ENCODE data around the gene EYS. TPM values are rescaled to one million over a fixed set of nuclear protein-coding genes. Genes with fewer than 3 reads are reported as not detected.
"Not testable (repeated sequence)": the region's sequence is repeated elsewhere in the genome, so short reads cannot be mapped to it uniquely, and the experiment has no call there.

EYS gene
- total RNA-seq, 6 experiments from 2014 or later, result 0.18 TPM; not detected in 5

DNA sequence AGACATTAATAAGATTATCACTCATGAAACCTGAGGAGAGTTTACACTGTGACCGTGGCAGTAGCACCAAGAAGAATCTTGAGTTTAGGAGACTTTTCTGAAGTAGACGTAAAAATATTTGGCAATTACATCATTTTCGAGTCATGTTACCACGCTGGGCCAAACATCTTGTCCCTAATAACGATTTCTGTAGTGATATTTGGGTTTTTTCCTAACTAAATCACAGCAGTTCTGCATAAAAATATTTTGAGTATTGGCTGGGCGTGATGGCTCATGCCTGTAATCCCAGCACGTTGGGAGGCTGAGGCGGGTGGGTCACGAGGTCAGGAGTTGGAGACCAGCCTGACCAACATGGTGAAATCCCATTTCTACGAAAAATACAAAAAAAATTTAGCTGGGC is 1809.1 kb downstream of the EYS start:
- no peak for DNase-seq
- Mint-ChIP-seq H3K4me1 (ENCODE audit: low read depth) (peaks cover 25% of the 10 kb centered on the region), H3K27ac (peak overlapping the region; percentile 30; the same call in 1 of the 2 replicates), H3K27me3 (ENCODE audit: insufficient read depth) (peaks cover 5% of the 10 kb centered on the region), H3K36me3 (ENCODE audit: low read depth) (no peaks in the 10 kb centered on the region), H3K9me3 (no peaks in the 10 kb centered on the region), H3K4me3 (no peak overlapping the region)
- TF ChIP-seq, protein P1, sequence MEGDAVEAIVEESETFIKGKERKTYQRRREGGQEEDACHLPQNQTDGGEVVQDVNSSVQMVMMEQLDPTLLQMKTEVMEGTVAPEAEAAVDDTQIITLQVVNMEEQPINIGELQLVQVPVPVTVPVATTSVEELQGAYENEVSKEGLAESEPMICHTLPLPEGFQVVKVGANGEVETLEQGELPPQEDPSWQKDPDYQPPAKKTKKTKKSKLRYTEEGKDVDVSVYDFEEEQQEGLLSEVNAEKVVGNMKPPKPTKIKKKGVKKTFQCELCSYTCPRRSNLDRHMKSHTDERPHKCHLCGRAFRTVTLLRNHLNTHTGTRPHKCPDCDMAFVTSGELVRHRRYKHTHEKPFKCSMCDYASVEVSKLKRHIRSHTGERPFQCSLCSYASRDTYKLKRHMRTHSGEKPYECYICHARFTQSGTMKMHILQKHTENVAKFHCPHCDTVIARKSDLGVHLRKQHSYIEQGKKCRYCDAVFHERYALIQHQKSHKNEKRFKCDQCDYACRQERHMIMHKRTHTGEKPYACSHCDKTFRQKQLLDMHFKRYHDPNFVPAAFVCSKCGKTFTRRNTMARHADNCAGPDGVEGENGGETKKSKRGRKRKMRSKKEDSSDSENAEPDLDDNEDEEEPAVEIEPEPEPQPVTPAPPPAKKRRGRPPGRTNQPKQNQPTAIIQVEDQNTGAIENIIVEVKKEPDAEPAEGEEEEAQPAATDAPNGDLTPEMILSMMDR (IDR thresholded peaks at IDR 0.05), result no peak

DNA sequence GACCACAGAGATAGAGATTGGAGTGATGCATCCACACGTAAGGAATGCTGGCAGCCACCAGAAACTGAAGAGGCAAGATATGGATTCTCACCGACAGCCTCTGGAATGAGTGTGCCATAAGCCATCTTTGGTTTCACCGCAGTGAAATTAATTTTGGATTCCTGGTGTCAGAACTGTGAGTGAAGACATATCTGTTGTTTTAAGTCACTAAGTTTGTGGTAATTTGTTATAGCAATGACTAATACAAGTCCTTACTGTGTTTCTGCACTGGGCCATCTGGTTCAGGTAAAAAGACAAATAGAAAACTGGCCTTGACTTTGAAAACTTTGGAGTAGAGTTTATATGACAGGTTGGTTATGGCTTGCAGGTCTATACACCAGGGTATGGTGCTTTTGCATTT is 1809.6 kb downstream of the EYS start:
- peaks cover 24% of the 10 kb centered on the region for H3K4me1 Mint-ChIP-seq (ENCODE audit: low read depth)
- H3K27ac Mint-ChIP-seq, result peak overlapping the region; percentile 30; the same call in 1 of the 2 replicates
- peak; percentile 35 for DNase-seq
- TF ChIP-seq, protein P1 (IDR thresholded peaks at IDR 0.05), result no peak
- peaks cover 5% of the 10 kb centered on the region for H3K27me3 Mint-ChIP-seq (ENCODE audit: insufficient read depth)
- H3K36me3 Mint-ChIP-seq (ENCODE audit: low read depth), result no peaks in the 10 kb centered on the region
- H3K4me3 Mint-ChIP-seq, result no peak overlapping the region; the same call in 1 of the 2 replicates
- no peaks in the 10 kb centered on the region for H3K9me3 Mint-ChIP-seq

DNA sequence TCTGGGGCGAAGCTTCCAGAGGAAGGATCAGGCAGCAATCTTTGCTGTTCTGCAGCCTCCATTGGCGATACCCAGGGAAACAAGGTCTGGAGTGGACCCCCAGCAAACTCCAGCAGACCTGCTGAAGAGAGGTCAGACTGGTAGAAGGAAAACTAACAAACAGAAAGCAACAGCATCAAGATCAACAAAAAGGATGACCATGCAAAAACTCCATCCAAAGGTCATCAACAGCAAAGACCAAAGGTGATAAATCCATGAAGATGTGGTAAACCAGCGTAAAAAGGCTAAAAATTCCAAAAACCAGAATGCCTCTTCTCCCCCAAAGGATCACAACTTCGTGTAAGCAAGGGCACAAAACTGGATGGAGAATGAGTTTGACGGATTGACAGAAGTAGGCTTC is 1818.6 kb downstream of the EYS start:
- Mint-ChIP-seq H3K27me3 (ENCODE audit: insufficient read depth) (peaks cover 8% of the 10 kb centered on the region), H3K9me3 (no peaks in the 10 kb centered on the region; the same call in 1 of the 2 replicates), H3K36me3 (ENCODE audit: low read depth) (no peaks in the 10 kb centered on the region), H3K4me1 (ENCODE audit: low read depth) (no peaks in the 10 kb centered on the region), H3K27ac (no peak overlapping the region), H3K4me3 (no peak overlapping the region)
- TF ChIP-seq, protein P1 (IDR thresholded peaks at IDR 0.05), result no peak
- no peak for DNase-seq

DNA sequence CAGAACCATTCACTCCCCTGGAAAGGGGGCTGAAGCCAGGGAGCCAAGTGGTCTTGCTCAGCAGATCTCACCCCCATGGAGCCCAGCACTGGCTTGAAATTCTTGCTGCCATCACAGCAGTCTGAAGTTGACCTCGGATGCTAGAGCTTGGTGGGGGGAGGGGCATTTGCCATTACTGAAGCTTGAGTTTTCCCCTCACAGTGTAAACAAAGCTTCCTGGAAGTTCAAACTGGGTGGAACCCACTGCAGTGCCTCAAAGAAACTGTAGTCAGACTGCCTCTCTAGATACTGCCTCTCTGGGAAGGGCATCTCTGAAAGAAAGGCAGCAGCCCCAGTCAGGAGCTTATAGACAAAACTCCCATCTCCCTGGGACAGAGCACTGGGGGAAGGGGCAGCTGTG is 1819.2 kb downstream of the EYS start:
- not testable (repeated sequence) for H3K27ac Mint-ChIP-seq; H3K27me3 Mint-ChIP-seq (ENCODE audit: insufficient read depth); H3K36me3 Mint-ChIP-seq (ENCODE audit: low read depth); H3K4me3 Mint-ChIP-seq; H3K9me3 Mint-ChIP-seq; DNase-seq; H3K4me1 Mint-ChIP-seq (ENCODE audit: low read depth)

DNA sequence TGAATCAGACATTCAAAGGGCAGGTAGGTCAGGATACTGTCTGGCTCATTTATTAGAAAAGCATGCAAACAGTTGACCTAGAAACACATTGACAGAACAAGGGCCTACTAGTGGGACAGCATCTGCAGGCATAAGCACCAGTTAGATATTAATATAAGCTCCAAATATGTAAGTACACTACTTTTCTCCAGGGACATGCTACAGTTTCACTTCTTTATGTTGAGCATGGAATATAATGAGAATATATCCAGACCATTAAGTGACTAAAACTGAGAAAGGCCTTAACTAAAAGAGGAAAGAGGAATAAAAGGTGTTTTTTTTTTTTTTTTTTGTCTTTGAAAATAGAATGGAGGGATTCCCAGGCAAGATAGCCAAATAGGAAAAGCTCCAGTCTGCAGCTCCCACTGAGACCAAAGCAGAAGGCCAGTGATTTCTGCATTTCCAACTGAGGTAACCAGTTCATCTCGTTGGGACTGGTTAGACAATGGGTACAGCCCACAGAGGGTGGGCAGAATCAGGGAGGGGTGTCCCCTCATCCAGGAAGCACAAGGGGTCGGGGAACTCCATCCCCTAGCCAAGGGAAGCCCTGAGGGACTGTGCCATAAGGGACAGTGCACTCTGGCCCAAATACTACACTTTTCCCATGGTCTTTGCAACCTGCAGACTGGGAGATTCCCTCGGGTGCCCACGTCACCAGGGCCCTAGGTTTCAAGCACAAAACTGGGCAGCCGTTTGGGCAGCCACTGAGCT is 1819.8 kb downstream of the EYS start:
- no peaks in the 10 kb centered on the region for H3K36me3 Mint-ChIP-seq (ENCODE audit: low read depth)
- H3K4me3 Mint-ChIP-seq, result no peak overlapping the region
- TF ChIP-seq, protein P1 (IDR thresholded peaks at IDR 0.05), result no peak
- no peak overlapping the region for H3K27ac Mint-ChIP-seq
- H3K4me1 Mint-ChIP-seq (ENCODE audit: low read depth), result no peaks in the 10 kb centered on the region
- peaks cover 6% of the 10 kb centered on the region for H3K27me3 Mint-ChIP-seq (ENCODE audit: insufficient read depth)
- no peak for DNase-seq
- H3K9me3 Mint-ChIP-seq, result no peaks in the 10 kb centered on the region; the same call in 1 of the 2 replicates

DNA sequence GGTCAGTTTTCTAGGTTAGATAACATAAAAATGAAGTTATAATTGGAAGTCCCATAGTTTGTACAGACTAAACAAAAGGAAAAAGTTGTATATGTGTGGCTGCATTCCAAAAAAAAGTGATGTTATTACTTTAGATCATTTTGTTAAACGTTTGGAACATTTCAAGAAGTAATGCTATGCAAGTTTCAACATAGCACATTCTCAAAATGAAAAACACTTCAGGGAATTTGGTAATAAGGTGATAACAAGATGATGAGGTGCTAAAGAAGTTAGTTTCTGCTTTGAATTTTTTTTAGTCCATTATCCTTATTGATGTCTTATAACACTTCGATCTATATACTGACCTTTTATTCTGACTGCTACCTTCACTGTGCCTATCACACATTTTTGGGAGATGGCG is 1820.7 kb downstream of the EYS start:
- Mint-ChIP-seq H3K9me3 (no peaks in the 10 kb centered on the region; the same call in 1 of the 2 replicates), H3K4me1 (ENCODE audit: low read depth) (no peaks in the 10 kb centered on the region), H3K27ac (no peak overlapping the region), H3K36me3 (ENCODE audit: low read depth) (no peaks in the 10 kb centered on the region), H3K27me3 (ENCODE audit: insufficient read depth) (peaks cover 5% of the 10 kb centered on the region), H3K4me3 (no peak overlapping the region)
- DNase-seq, result no peak
- TF ChIP-seq, protein P1 (IDR thresholded peaks at IDR 0.05), result no peak

All from HFFc6 (cell line).